Esophagus (tissue), 2 donors: ENCODE data around the gene EPB41L1. TPM values are rescaled to one million over a fixed set of nuclear protein-coding genes. Genes with fewer than 3 reads are reported as not detected.
A peak's percentile ranks its signal among the peaks of the same experiment; 100 is the strongest.

Source experiments
- H3K27ac ChIP-seq, 2 donors: one replicate each; pipeline ENCODE4 v1.5.1; 2013; ENCODE audit warnings: low read depth in 2 of 2, mild to moderate bottlenecking in 2 of 2, inconsistent platforms in 1 of 2, low read length in 1 of 2, moderate library complexity in 1 of 2
- H3K27me3 ChIP-seq, 2 donors: one replicate each; pipeline ENCODE4 v1.6.1; 2013; ENCODE audit warnings: low read length in 2 of 2, control low read depth in 1 of 2, mild to moderate bottlenecking in 1 of 2; ENCODE audit not compliant: insufficient read depth in 2 of 2, control insufficient read depth in 1 of 2
- H3K36me3 ChIP-seq, 2 donors: one replicate each; pipeline ENCODE4 v1.6.1; 2013; ENCODE audit warnings: low read length in 1 of 2; ENCODE audit not compliant: control insufficient read depth in 2 of 2, insufficient read depth in 2 of 2
- H3K4me1 ChIP-seq, 2 donors: one replicate each; pipeline ENCODE4 v1.6.1; 2013; ENCODE audit warnings: low read length in 1 of 2; ENCODE audit not compliant: control insufficient read depth in 2 of 2, insufficient read depth in 2 of 2
- H3K4me3 ChIP-seq, 2 donors: one replicate each; pipeline ENCODE4 v1.5.1; 2013; ENCODE audit warnings: low read length in 2 of 2, mild to moderate bottlenecking in 2 of 2, low read depth in 1 of 2, moderate library complexity in 1 of 2
- H3K9me3 ChIP-seq, 2 donors: one replicate each; pipeline ENCODE4 v1.6.1; 2013; ENCODE audit warnings: mild to moderate bottlenecking in 2 of 2, low read depth in 1 of 2, low read length in 1 of 2, moderate library complexity in 1 of 2; ENCODE audit not compliant: control insufficient read depth in 2 of 2, insufficient read depth in 1 of 2
- WGBS, 2 donors: extraction: QIAGEN DNeasy Blood & Tissue Kit; methylation state at CpG; one replicate each; pipeline ENCODE4 v1.1.7; 2013; 5-methylcytosine and 5-hydroxymethylcytosine counted together
- polyA plus RNA-seq, 2 donors: library from polyadenylated mRNA; stranded (reverse); fragments of 200-250 nt; gene quantifications; one replicate each; pipeline ENCODE4 v1.2.3, GENCODE V29; 2013
- donor health status: healthy with polysubstance abuse.
- donor health status: Bipolar disorder and iron deficiency.

Gene EPB41L1
- polyA plus RNA-seq, result 10 to 100 TPM; 30.2 to 35.0 TPM

- no peaks in the 10 kb centered on the region for H3K27me3 ChIP-seq
- H3K4me1 ChIP-seq, result peaks cover 3 to 23% of the 10 kb centered on the region in 2 donors
- no peaks in the 10 kb centered on the region for H3K36me3 ChIP-seq
- no peaks in the 10 kb centered on the region for H3K9me3 ChIP-seq
- H3K27ac ChIP-seq, result peak within 1 kb of the TSS; percentile 83 to 90
- H3K4me3 ChIP-seq, result peak within 1 kb of the TSS; percentile 54 to 59
- WGBS, 2 donors, result 11 to 16% methylated on average over 37 to 51 of the region's 51 CpGs
These were observed at the start of gene EPB41L1 for GRCh38 chr20:36154700-36155628. TSS of gene EPB41L1 (plus strand) at chr20:36154740. CDS start at chr20:36173778, 19,038 bp downstream.

GRCh38 chr20:36104856-36105255 lies 49.7 kb upstream of the EPB41L1 start:
- Histone ChIP-seq H3K9me3 (no peaks in the 10 kb centered on the region), H3K4me3 (no peak overlapping the region), H3K4me1 (peaks cover 0 to 5% of the 10 kb centered on the region in 2 donors), H3K27ac (no peak overlapping the region), H3K36me3 (no peaks in the 10 kb centered on the region), H3K27me3 (no peaks in the 10 kb centered on the region)
- 93 to 94% methylated on average over 10 of the region's 10 CpGs for WGBS, 2 donors

DNA sequence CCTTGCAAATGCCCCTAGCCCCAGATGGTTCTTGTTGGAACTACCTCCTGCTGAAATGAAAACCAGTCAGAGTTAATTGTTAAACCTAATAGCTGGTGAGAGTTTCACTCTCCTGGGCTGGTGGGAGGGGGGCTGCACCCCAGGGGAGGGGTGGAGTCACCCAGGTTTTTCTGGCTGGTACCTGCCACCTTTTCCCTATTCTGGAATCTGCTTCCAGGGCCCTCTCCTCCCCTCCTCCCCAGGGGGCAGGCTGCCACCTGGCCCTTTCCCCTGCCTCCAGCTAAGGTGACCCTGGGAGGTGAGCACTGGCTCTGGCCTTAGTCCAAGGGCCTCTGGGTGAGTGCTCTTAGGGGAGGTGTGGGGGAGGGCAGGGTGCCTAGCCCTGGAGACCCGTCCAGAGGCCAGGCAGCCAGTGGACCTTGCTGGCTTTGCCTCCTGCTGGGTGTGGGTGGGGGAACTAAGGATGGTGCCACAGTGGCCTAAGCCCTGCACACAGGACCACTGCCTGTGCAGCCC lies 48.8 kb upstream of the EPB41L1 start:
- H3K4me1 ChIP-seq, result peaks cover 0 to 5% of the 10 kb centered on the region in 2 donors
- H3K36me3 ChIP-seq, result no peaks in the 10 kb centered on the region
- no peak overlapping the region for H3K27ac ChIP-seq
- H3K4me3 ChIP-seq, result no peak overlapping the region
- H3K9me3 ChIP-seq, result no peaks in the 10 kb centered on the region
- no peaks in the 10 kb centered on the region for H3K27me3 ChIP-seq
- WGBS, 2 donors, result 0 to 67% methylated on average over 1 of the region's 1 CpG

DNA sequence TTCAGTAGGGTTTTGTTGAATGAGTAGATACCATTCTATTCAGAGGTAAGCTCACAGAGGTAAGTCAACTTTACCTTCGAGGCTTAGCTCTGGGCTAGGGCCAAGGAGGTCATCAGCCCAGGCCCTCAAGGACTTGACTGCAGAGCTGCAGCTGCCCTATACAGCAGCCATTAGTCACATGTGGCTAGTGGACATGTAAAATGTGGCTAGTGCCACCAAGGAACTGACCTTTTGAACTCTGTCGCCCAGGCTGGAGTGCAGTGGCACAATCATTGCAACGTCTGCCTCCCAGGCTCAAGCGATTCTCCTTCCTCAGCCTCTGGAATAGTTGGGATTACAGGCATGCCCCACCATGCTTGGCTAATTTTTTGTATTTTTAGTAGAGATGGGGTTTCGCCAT lies 47.9 kb upstream of the EPB41L1 start:
- no peaks in the 10 kb centered on the region for H3K9me3 ChIP-seq
- H3K27me3 ChIP-seq, result no peaks in the 10 kb centered on the region
- no peaks in the 10 kb centered on the region for H3K36me3 ChIP-seq
- no peak overlapping the region for H3K4me3 ChIP-seq
- peaks cover 0 to 5% of the 10 kb centered on the region in 2 donors for H3K4me1 ChIP-seq
- WGBS, 2 donors, result 75 to 87% methylated on average over 5 of the region's 5 CpGs
- H3K27ac ChIP-seq, result no peak overlapping the region

- no peaks in the 10 kb centered on the region for H3K9me3 ChIP-seq
- no peak overlapping the region for H3K4me3 ChIP-seq
- no peaks in the 10 kb centered on the region for H3K36me3 ChIP-seq
- H3K27me3 ChIP-seq, result no peaks in the 10 kb centered on the region
- peaks cover 0 to 5% of the 10 kb centered on the region in 2 donors for H3K4me1 ChIP-seq
- no peak overlapping the region for H3K27ac ChIP-seq
- 82 to 84% methylated on average over 1 of the region's 1 CpG for WGBS, 2 donors
These were observed 46.7 kb upstream of the EPB41L1 start for GRCh38 chr20:36107881-36108280.

GRCh38 chr20:36109251-36109947 lies 45.1 kb upstream of the EPB41L1 start:
- H3K27me3 ChIP-seq, result no peaks in the 10 kb centered on the region
- H3K4me1 ChIP-seq, result peaks cover 0 to 12% of the 10 kb centered on the region in 2 donors
- no peak overlapping the region for H3K4me3 ChIP-seq
- H3K9me3 ChIP-seq, result no peaks in the 10 kb centered on the region
- no peaks in the 10 kb centered on the region for H3K36me3 ChIP-seq
- no peak overlapping the region for H3K27ac ChIP-seq
- 86 to 87% methylated on average over 6 of the region's 6 CpGs for WGBS, 2 donors

- Histone ChIP-seq H3K4me1 (peaks cover 0 to 12% of the 10 kb centered on the region in 2 donors), H3K36me3 (peaks cover 0 to 2% of the 10 kb centered on the region in 2 donors), H3K27me3 (no peaks in the 10 kb centered on the region), H3K4me3 (no peak overlapping the region), H3K27ac (peak overlapping the region; percentile 38 to 71), H3K9me3 (no peaks in the 10 kb centered on the region)
These were observed 43.5 kb upstream of the EPB41L1 start for GRCh38 chr20:36110994-36111393.

GRCh38 chr20:36112112-36112511 lies 42.4 kb upstream of the EPB41L1 start:
- 54 to 56% methylated on average over 6 of the region's 6 CpGs for WGBS, 2 donors
- Histone ChIP-seq H3K36me3 (peaks cover 0 to 2% of the 10 kb centered on the region in 2 donors), H3K27ac (peak overlapping the region; percentile 38 to 92)

GRCh38 chr20:36113036-36113435 lies 41.5 kb upstream of the EPB41L1 start:
- H3K4me1 ChIP-seq, result peaks cover 0 to 12% of the 10 kb centered on the region in 2 donors
- WGBS, 2 donors, result 58% methylated on average over 5 of the region's 5 CpGs
- no peaks in the 10 kb centered on the region for H3K27me3 ChIP-seq
- H3K27ac ChIP-seq, result peak overlapping the region; percentile 38 to 92
- H3K36me3 ChIP-seq, result peaks cover 0 to 2% of the 10 kb centered on the region in 2 donors
- H3K9me3 ChIP-seq, result no peaks in the 10 kb centered on the region
- no peak overlapping the region for H3K4me3 ChIP-seq

More at GRCh38 chr20:36112112-36112511, 42.4 kb upstream of the EPB41L1 start:
- Histone ChIP-seq H3K4me1 (peaks cover 0 to 12% of the 10 kb centered on the region in 2 donors), H3K9me3 (no peaks in the 10 kb centered on the region), H3K4me3 (no peak overlapping the region), H3K27me3 (no peaks in the 10 kb centered on the region)
